BJ (cell line): ENCODE measurements around the gene HTR2C. TPM values are rescaled to one million over a fixed set of nuclear protein-coding genes. Genes with fewer than 3 reads are reported as not detected.
"Not testable (repeated sequence)": the region's sequence is repeated elsewhere in the genome, so short reads cannot be mapped to it uniquely, and the experiment has no call there.

Source experiments
- CTCF ChIA-PET: fragments of 350-600 bp; formaldehyde crosslinking; extraction: SDS; loops from one replicate; lab custom pipeline; 2021; ENCODE audit warnings: antibody characterized with exemption, inconsistent platforms; lab: Yijun Ruan, JAX
- POLR2A ChIA-PET: fragments of 300-600 bp; sonication (Branson Sonifier 250); formaldehyde crosslinking; extraction: SDS; loops from one replicate; lab custom pipeline; 2021; ENCODE audit warnings: antibody characterized with exemption; lab: Charles Lee
- DNase-seq: peaks from one replicate; pipeline ENCODE4 v3.0.0-alpha.2; 2011; ENCODE audit warnings: low read depth
- H3K27me3 ChIP-seq: 2 replicates; pipeline ENCODE4 v1.6.0; 2011; ENCODE audit warnings: low read length; ENCODE audit not compliant: control insufficient read depth, insufficient read depth
- H3K36me3 ChIP-seq: 2 replicates; pipeline ENCODE4 v1.5.1; 2011; ENCODE audit warnings: low read length; ENCODE audit not compliant: control insufficient read depth, insufficient read depth
- H3K4me3 ChIP-seq: 2 replicates; pipeline ENCODE4 v1.5.1; 2011; ENCODE audit warnings: low read depth, mild to moderate bottlenecking, control low read depth, low read length
- CTCF ChIP-seq: IDR thresholded peaks from 2 replicates; pipeline ENCODE4 v1.5.1; 2011; ENCODE audit warnings: low read depth, mild to moderate bottlenecking, control low read depth, inconsistent platforms, low read length, moderate library complexity; ENCODE audit not compliant: insufficient read depth
- polyA plus RNA-seq: library from polyadenylated mRNA; depleted of rRNA; stranded (reverse); fragments of >200 nt; gene quantifications from 2 replicates; pipeline ENCODE4 v1.2.3, GENCODE V29; 2011

HTR2C gene
- polyA plus RNA-seq, 1 experiment = not detected

GRCh38 chrX:114906984-114907510 is 323.2 kb downstream of the HTR2C start:
- Histone ChIP-seq H3K4me3 (no peak overlapping the region), H3K27me3 (no peaks in the 10 kb centered on the region), H3K36me3 (no peaks in the 10 kb centered on the region)
- POLR2A ChIA-PET = no interaction called here
- DNase-seq = no peak
- TF ChIP-seq CTCF = no peak
- CTCF ChIA-PET = interaction anchor here (0.9 kb wide), 1 partner anchor 14 kb away, joined by 3 read pairs; no protein-coding TSS in a partner anchor

- TF ChIP-seq CTCF = no peak
- POLR2A ChIA-PET = no interaction called here
Measured at GRCh38 chrX:114924423-114924822, 340.5 kb downstream of the HTR2C start.

GRCh38 chrX:114924856-114925255 is 341.0 kb downstream of the HTR2C start:
- peak; percentile 35 for DNase-seq
- H3K4me3 ChIP-seq = no peak overlapping the region
- CTCF ChIA-PET = interaction anchor here (1.1 kb wide), 1 partner anchor 152 kb away, joined by 3 read pairs; no protein-coding TSS in a partner anchor
- no peaks in the 10 kb centered on the region for H3K27me3 ChIP-seq
- POLR2A ChIA-PET = no interaction called here
- H3K36me3 ChIP-seq = no peaks in the 10 kb centered on the region
- no peak for TF ChIP-seq CTCF

More at GRCh38 chrX:114924423-114924822, 340.5 kb downstream of the HTR2C start:
- Histone ChIP-seq H3K4me3 (no peak overlapping the region), H3K36me3 (no peaks in the 10 kb centered on the region), H3K27me3 (no peaks in the 10 kb centered on the region)
- CTCF ChIA-PET = interaction anchor here (1.1 kb wide), 1 partner anchor 151 kb away, joined by 3 read pairs; no protein-coding TSS in a partner anchor
- DNase-seq = peak; percentile 0

GRCh38 chrX:114930227-114930626 is 346.3 kb downstream of the HTR2C start:
- no peaks in the 10 kb centered on the region for H3K36me3 ChIP-seq
- TF ChIP-seq CTCF = no peak
- CTCF ChIA-PET = no interaction called here
- POLR2A ChIA-PET = no interaction called here
- H3K27me3 ChIP-seq = no peaks in the 10 kb centered on the region
- H3K4me3 ChIP-seq = no peak overlapping the region
- DNase-seq = no peak

GRCh38 chrX:114932550-114932949 is 348.7 kb downstream of the HTR2C start:
- ChIA-PET CTCF (no interaction called here), POLR2A (no interaction called here)
- DNase-seq = no peak
- no peak overlapping the region for H3K4me3 ChIP-seq
- no peaks in the 10 kb centered on the region for H3K36me3 ChIP-seq
- no peaks in the 10 kb centered on the region for H3K27me3 ChIP-seq
- TF ChIP-seq CTCF = no peak

GRCh38 chrX:114933291-114933690 is 349.4 kb downstream of the HTR2C start:
- DNase-seq, POLR2A ChIA-PET, H3K27me3 ChIP-seq, H3K36me3 ChIP-seq, CTCF ChIA-PET, H3K4me3 ChIP-seq: not testable (repeated sequence)

GRCh38 chrX:114937090-114937489 is 353.2 kb downstream of the HTR2C start:
- H3K27me3 ChIP-seq, H3K4me3 ChIP-seq, POLR2A ChIA-PET, H3K36me3 ChIP-seq, CTCF ChIA-PET, DNase-seq: not testable (repeated sequence)
